IPS DF 6.9 (cell line): Measurements from ENCODE around the gene ATAD3C.
"Not testable (repeated sequence)": the region's sequence is repeated elsewhere in the genome, so short reads cannot be mapped to it uniquely, and the experiment has no call there.

Experiments
- DNase-seq: peaks from one replicate; pipeline ENCODE4 v3.0.0-alpha.2; 2013; ENCODE audit warnings: low read depth, low spot score
- H3K27ac ChIP-seq: one replicate; pipeline ENCODE4 v1.5.1; 2013; ENCODE audit warnings: low read length, control low read depth
- H3K27me3 ChIP-seq: 2 replicates; pipeline ENCODE4 v1.6.1; 2013; ENCODE audit warnings: mild to moderate bottlenecking, low read length; ENCODE audit not compliant: control insufficient read depth, insufficient read depth
- H3K36me3 ChIP-seq: 2 replicates; pipeline ENCODE4 v1.6.1; 2013; ENCODE audit warnings: low read length; ENCODE audit not compliant: control insufficient read depth, insufficient read depth
- H3K4me1 ChIP-seq: 2 replicates; pipeline ENCODE4 v1.6.1; 2013; ENCODE audit warnings: low read length; ENCODE audit not compliant: control insufficient read depth, insufficient read depth
- H3K4me3 ChIP-seq: 2 replicates; pipeline ENCODE4 v1.5.1; 2013; ENCODE audit warnings: mild to moderate bottlenecking, low read length
- H3K9me3 ChIP-seq: 2 replicates; pipeline ENCODE4 v1.6.1; 2013; ENCODE audit warnings: low read length, inconsistent platforms; ENCODE audit not compliant: control insufficient read depth, insufficient read depth
- WGBS: extraction: QIAGEN DNeasy Blood & Tissue Kit; methylation state at CpG from one replicate; pipeline ENCODE4 v1.1.7; 2013; ENCODE audit warnings: mixed read lengths, missing lambda C conversion rate; ENCODE audit not compliant: insufficient read length, insufficient coverage; 5-methylcytosine and 5-hydroxymethylcytosine counted together

The ATAD3C gene

GRCh38 chr1:1510912-1511532 lies 61.5 kb downstream of the ATAD3C start:
- Histone ChIP-seq H3K4me1 (no peaks in the 10 kb centered on the region; the same call in 1 of the 2 replicates), H3K9me3 (no peaks in the 10 kb centered on the region), H3K27ac (no peak overlapping the region), H3K27me3 (no peaks in the 10 kb centered on the region), H3K36me3 (no peaks in the 10 kb centered on the region), H3K4me3 (peak overlapping the region; percentile 85)
- no CpG with 5 or more reads among the region's 17 CpGs for WGBS
- DNase-seq: no peak

GRCh38 chr1:1511533-1512285 lies 62.2 kb downstream of the ATAD3C start, which contains the start of gene ATAD3A:
Gene ATAD3A (plus strand): TSS chr1:1512162. CDS start chr1:1512269, 107 bp downstream.
- Histone ChIP-seq H3K27me3 (no peaks in the 10 kb centered on the region), H3K27ac (no peak within 1 kb of the TSS)

GRCh38 chr1:1512425-1512824 lies 62.9 kb downstream of the ATAD3C start:
- H3K4me3 ChIP-seq: peak overlapping the region; percentile 92; the same call in 1 of the 2 replicates
- H3K27me3 ChIP-seq, DNase-seq, H3K4me1 ChIP-seq, H3K36me3 ChIP-seq, H3K27ac ChIP-seq, H3K9me3 ChIP-seq: not testable (repeated sequence)
- no CpG with 5 or more reads among the region's 52 CpGs for WGBS

More at GRCh38 chr1:1511533-1512285, 62.2 kb downstream of the ATAD3C start, which contains the start of gene ATAD3A:
- Histone ChIP-seq H3K4me1 (no peaks in the 10 kb centered on the region; the same call in 1 of the 2 replicates), H3K9me3 (no peaks in the 10 kb centered on the region), H3K36me3 (no peaks in the 10 kb centered on the region), H3K4me3 (peak within 1 kb of the TSS; percentile 92)
- no CpG with 5 or more reads among the region's 99 CpGs for WGBS
- peak; percentile 95 for DNase-seq

- not testable (repeated sequence) for H3K9me3 ChIP-seq, H3K4me3 ChIP-seq, H3K4me1 ChIP-seq, H3K27me3 ChIP-seq, H3K27ac ChIP-seq, DNase-seq
- no CpG with 5 or more reads among the region's 18 CpGs for WGBS
- H3K36me3 ChIP-seq: peaks cover 10% of the 10 kb centered on the region
Measured at GRCh38 chr1:1513675-1514074, 64.2 kb downstream of the ATAD3C start.

- not testable (repeated sequence) for H3K4me3 ChIP-seq, H3K27ac ChIP-seq
- no CpG with 5 or more reads among the region's 16 CpGs for WGBS
Measured at GRCh38 chr1:1514376-1514775, 64.9 kb downstream of the ATAD3C start.

GRCh38 chr1:1516923-1517322 lies 67.4 kb downstream of the ATAD3C start:
- not testable (repeated sequence) for DNase-seq, H3K4me3 ChIP-seq
- WGBS: no CpG with 5 or more reads among the region's 14 CpGs

More at GRCh38 chr1:1514376-1514775, 64.9 kb downstream of the ATAD3C start:
- peaks cover 12% of the 10 kb centered on the region for H3K36me3 ChIP-seq
- H3K9me3 ChIP-seq, DNase-seq, H3K27me3 ChIP-seq, H3K4me1 ChIP-seq: not testable (repeated sequence)

GRCh38 chr1:1517973-1518620 lies 68.6 kb downstream of the ATAD3C start:
- H3K36me3 ChIP-seq: peaks cover 25% of the 10 kb centered on the region
- no CpG with 5 or more reads among the region's 28 CpGs for WGBS
- no peak for DNase-seq

More at GRCh38 chr1:1516923-1517322, 67.4 kb downstream of the ATAD3C start:
- H3K36me3 ChIP-seq: peaks cover 25% of the 10 kb centered on the region
- H3K9me3 ChIP-seq, H3K4me1 ChIP-seq, H3K27ac ChIP-seq, H3K27me3 ChIP-seq: not testable (repeated sequence)

GRCh38 chr1:1518621-1519007 lies 69.1 kb downstream of the ATAD3C start:
- not testable (repeated sequence) for H3K4me1 ChIP-seq, H3K9me3 ChIP-seq, DNase-seq, H3K27me3 ChIP-seq, H3K27ac ChIP-seq, H3K4me3 ChIP-seq
- peaks cover 25% of the 10 kb centered on the region for H3K36me3 ChIP-seq
- no CpG with 5 or more reads among the region's 19 CpGs for WGBS

More at GRCh38 chr1:1517973-1518620, 68.6 kb downstream of the ATAD3C start:
- Histone ChIP-seq H3K4me1 (no peaks in the 10 kb centered on the region; the same call in 1 of the 2 replicates), H3K27ac (no peak overlapping the region), H3K4me3 (no peak overlapping the region), H3K9me3 (no peaks in the 10 kb centered on the region), H3K27me3 (no peaks in the 10 kb centered on the region)
